Muscle layer of duodenum (tissue), 2 donors: Measurements from ENCODE around the gene OLIG2.

Experiments
- H3K27ac ChIP-seq: one replicate; pipeline ENCODE4 v1.7.0; 2013; ENCODE audit warnings: mild to moderate bottlenecking, low read length
- H3K27me3 ChIP-seq: one replicate; pipeline ENCODE4 v1.7.0; 2013; ENCODE audit warnings: low read depth, mild to moderate bottlenecking, control low read depth, low read length
- H3K36me3 ChIP-seq, 2 donors: one replicate each; pipeline ENCODE4 v1.7.0; 2013; ENCODE audit warnings: low read length in 2 of 2, control low read depth in 1 of 2, mild to moderate bottlenecking in 1 of 2; ENCODE audit not compliant: insufficient read depth in 2 of 2, control insufficient read depth in 1 of 2
- H3K4me1 ChIP-seq, 2 donors: one replicate each; pipeline ENCODE4 v1.7.0; 2013; ENCODE audit warnings: low read length in 2 of 2, mild to moderate bottlenecking in 2 of 2, control low read depth in 1 of 2, moderate library complexity in 1 of 2; ENCODE audit not compliant: insufficient read depth in 2 of 2, control insufficient read depth in 1 of 2
- H3K4me3 ChIP-seq, 2 donors: one replicate each; pipeline ENCODE4 v1.7.0; 2013; ENCODE audit warnings: low read length in 2 of 2, low read depth in 1 of 2, mild to moderate bottlenecking in 1 of 2
- H3K9me3 ChIP-seq, 2 donors: one replicate each; pipeline ENCODE4 v1.7.0; 2013; ENCODE audit warnings: low read length in 2 of 2, control low read depth in 1 of 2, mild to moderate bottlenecking in 1 of 2; ENCODE audit not compliant: control insufficient read depth in 1 of 2
- donor health status: healthy.

The OLIG2 gene

DNA sequence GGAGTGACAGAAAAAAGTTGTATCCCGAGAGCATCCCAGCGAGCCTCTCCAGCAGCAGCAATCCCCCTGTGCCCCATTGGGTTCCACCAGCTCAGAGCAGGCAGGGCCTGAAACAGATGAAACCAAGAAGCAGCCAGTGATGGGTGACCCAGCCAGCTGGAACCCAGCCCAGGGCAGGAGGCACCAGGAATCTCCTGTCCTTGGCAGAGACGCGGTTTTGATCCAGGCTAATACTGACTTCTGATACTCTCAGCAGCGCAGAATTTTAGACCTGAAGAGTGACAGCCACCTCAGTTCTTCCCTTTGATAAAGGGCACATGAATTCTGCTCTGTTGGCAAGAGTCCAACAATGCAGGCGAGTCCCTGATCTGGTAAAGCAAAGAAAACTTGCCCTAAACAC is 32.8 kb downstream of the OLIG2 start:
- no peak overlapping the region for H3K27ac ChIP-seq
- peaks cover 0 to 7% of the 10 kb centered on the region in 2 donors for H3K4me1 ChIP-seq
- no peaks in the 10 kb centered on the region for H3K9me3 ChIP-seq
- no peak overlapping the region for H3K4me3 ChIP-seq
- peaks cover under 1% of the 10 kb centered on the region for H3K27me3 ChIP-seq
- H3K36me3 ChIP-seq = no peaks in the 10 kb centered on the region

DNA sequence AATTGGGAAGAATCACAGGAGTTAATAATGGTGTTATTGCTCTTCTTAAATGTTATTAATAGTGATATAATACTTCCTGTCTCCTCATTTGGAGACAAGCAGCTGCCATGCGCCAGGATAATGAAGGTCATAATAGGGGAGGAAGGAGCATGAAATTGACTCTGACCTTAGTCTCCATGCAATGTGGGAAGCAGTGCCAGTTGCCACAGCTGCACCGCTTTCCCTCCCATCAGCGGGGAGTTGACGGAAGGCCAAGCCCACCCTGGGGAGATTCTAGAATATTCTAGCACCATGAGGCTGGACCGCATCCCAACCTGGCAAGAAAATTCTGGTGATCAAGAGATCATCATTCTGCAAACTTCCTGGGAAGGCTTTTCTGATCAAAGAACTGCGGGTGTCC is 33.2 kb downstream of the OLIG2 start:
- Histone ChIP-seq H3K9me3 (no peaks in the 10 kb centered on the region), H3K36me3 (no peaks in the 10 kb centered on the region), H3K4me3 (no peak overlapping the region), H3K4me1 (peaks cover 0 to 7% of the 10 kb centered on the region in 2 donors), H3K27ac (no peak overlapping the region), H3K27me3 (peaks cover 5% of the 10 kb centered on the region)

DNA sequence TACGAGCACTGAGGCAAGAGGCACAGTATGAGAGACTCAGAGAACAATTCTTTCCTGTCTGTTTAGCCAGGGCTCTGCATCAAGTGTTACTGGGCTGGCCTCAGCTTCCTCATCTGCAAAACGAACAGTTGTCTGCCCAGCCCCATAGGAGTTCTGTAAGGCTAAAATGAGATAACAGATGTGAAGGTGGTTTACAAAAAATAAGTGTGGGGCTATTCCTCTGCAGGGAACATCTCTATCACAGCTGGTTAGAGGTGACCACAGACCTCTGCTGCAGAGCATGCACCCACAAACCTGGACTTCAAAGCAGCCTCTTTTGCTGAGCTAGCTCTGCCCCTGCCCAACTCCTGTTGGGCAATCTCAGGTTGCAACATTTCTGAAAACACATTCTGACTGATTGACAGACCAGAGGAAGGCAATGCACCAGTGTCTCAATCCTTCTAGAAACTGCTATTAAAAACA is 33.7 kb downstream of the OLIG2 start:
- peaks cover 8% of the 10 kb centered on the region for H3K27me3 ChIP-seq
- no peaks in the 10 kb centered on the region for H3K9me3 ChIP-seq
- H3K4me1 ChIP-seq = peaks cover 0 to 7% of the 10 kb centered on the region in 2 donors

DNA sequence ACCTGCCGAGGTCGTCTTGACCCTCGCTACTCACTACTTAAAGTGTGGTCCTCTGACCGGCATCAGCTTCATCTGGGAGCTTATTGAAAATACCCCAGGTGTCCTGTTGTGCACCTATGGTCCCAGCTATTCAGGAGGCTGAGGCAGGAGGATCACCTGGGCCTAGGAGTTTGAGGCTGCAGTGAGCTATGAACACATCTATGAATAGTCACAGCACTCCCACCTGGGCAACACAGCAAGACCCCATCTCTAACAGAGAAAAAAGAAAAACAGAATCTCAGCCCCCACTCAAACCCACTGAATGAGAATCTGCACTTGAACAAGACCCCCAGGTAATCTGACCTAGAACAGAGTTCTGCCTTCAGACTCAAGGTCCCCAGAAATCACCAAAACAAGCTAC is 35.5 kb downstream of the OLIG2 start:
- H3K27me3 ChIP-seq = peaks cover 10% of the 10 kb centered on the region
- peaks cover 0 to 7% of the 10 kb centered on the region in 2 donors for H3K4me1 ChIP-seq
- H3K36me3 ChIP-seq = no peaks in the 10 kb centered on the region
- H3K9me3 ChIP-seq = no peaks in the 10 kb centered on the region
- no peak overlapping the region for H3K27ac ChIP-seq
- no peak overlapping the region for H3K4me3 ChIP-seq

More for the DNA sequence above, 33.7 kb downstream of the OLIG2 start:
- no peaks in the 10 kb centered on the region for H3K36me3 ChIP-seq
- no peak overlapping the region for H3K27ac ChIP-seq
- H3K4me3 ChIP-seq = no peak overlapping the region

DNA sequence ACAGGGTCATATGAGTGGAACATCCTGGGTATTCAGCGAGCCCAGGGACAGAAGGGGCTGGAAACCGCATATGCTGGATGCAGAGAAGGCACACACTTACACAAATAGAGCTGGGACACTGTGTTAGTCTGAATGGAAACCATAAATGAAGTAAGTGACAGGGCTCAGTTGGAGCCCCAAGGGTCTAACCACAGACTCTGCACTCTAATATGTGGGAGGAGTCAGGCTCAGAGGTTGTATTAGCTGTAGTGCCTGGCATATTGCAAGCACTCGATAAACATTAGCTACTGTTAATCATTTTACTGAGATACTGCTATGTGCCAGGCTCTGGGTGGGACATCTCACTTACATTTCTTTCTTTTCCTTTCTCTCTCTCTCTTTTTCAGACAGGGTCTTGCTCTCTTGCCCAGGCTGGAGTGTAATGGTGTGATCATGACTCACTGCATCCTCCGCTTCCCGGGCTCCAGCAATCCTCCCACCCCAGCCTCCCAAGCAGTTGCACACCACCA is 37.7 kb downstream of the OLIG2 start:
- H3K27ac ChIP-seq = no peak overlapping the region
- no peak overlapping the region for H3K4me3 ChIP-seq
- H3K4me1 ChIP-seq = peaks cover 0 to 4% of the 10 kb centered on the region in 2 donors
- H3K27me3 ChIP-seq = peaks cover 26% of the 10 kb centered on the region
- no peaks in the 10 kb centered on the region for H3K36me3 ChIP-seq
- H3K9me3 ChIP-seq = peaks cover 0 to 1% of the 10 kb centered on the region in 2 donors

DNA sequence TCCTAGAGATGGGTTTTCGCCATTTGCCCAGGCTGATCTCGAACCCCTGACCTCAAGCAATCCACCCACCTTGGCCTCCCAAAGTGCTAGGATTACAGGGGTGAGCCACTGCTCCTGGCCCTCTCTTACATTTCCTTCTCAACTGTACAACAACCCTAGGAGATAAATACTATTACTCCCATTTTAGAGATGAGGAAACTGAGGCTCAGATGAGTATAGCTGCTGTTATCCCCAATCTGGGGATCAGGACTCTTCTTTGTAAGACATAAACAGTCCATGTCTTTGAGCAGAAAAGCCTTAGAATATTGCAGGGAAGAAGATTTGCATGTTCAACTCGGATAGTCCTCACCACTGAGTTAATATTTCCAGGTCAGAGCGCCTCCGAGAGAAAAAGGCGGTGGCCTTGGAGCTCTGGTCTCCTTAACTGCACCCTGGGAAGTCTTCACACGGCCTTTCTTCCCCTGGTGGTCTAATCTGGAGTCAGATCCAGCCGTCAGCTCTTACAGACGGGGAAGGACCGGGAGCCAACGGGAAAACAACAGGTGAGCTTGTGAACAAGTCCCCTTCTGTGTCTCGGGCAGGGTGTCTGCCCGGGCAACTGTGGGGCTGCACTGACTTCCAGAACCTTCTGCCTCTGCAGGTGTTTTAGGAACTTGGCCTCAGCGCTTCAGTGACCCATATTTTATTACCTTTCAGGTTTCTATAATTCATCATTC is 38.3 kb downstream of the OLIG2 start:
- H3K4me3 ChIP-seq = no peak overlapping the region
- no peaks in the 10 kb centered on the region for H3K4me1 ChIP-seq
- peaks cover 33% of the 10 kb centered on the region for H3K27me3 ChIP-seq
- H3K36me3 ChIP-seq = no peaks in the 10 kb centered on the region
- peaks cover 0 to 8% of the 10 kb centered on the region in 2 donors for H3K9me3 ChIP-seq
- no peak overlapping the region for H3K27ac ChIP-seq

DNA sequence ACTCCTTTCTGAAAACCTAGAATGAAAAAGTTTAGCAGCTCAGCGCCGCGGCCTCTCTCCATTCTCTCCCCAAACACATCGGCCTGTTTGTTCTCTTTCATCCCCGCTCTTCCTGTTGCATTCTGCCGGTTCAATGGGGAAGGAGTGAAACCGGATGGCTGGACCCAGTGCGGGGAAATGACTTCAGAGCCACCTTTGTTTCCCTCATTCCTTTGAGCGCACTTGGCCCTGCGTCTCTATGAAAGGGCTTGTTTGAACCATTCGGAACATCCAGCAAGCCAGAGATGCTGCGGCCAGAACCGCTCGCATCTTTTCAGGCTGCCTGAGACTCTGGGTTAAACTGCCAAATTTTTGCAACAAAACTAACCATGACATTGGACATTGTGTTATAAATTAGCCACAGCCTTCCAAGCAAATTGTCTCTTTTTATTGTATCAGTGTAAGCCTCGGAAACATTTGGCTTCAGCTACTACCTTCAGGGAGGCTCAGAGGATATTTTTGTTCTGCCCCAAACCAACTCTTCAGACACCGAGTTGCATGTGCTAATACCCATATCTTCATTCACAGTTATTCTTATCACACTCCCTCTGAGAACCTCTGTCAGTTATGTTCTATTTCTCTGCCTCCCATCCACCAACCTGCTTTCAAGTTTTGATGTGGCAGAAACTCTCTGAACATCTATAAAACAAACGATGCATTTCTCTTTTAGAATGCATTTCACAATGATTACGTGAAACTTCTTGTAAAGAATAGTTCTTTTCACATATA is 39.1 kb downstream of the OLIG2 start:
- Histone ChIP-seq H3K36me3 (no peaks in the 10 kb centered on the region), H3K27ac (no peak overlapping the region), H3K4me1 (peaks cover 0 to 3% of the 10 kb centered on the region in 2 donors), H3K4me3 (no peak overlapping the region), H3K9me3 (peaks cover 0 to 15% of the 10 kb centered on the region in 2 donors), H3K27me3 (peaks cover 40% of the 10 kb centered on the region)

DNA sequence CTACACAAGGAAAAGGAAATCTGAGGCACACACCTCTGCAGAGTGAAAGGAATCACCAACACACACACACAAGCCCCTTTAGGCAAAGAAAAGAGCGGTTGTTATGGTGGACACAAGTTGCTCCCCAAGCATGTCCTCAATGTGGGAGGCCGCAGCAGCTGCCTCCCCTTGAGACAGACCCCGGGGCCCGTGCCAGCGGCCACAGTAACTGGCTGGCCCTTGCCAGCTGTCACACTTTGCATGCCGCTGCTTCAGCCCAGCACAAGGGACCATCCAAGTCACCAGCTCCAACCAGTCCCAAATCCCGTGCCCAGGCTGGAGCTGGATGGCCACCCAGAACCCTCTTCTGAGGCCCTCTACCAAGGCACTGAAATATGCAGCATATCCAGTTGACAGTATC is 41.3 kb downstream of the OLIG2 start:
- Histone ChIP-seq H3K4me1 (peaks cover 0 to 23% of the 10 kb centered on the region in 2 donors), H3K4me3 (no peak overlapping the region), H3K9me3 (peaks cover 0 to 15% of the 10 kb centered on the region in 2 donors), H3K36me3 (no peaks in the 10 kb centered on the region), H3K27me3 (peaks cover 50% of the 10 kb centered on the region), H3K27ac (no peak overlapping the region)

DNA sequence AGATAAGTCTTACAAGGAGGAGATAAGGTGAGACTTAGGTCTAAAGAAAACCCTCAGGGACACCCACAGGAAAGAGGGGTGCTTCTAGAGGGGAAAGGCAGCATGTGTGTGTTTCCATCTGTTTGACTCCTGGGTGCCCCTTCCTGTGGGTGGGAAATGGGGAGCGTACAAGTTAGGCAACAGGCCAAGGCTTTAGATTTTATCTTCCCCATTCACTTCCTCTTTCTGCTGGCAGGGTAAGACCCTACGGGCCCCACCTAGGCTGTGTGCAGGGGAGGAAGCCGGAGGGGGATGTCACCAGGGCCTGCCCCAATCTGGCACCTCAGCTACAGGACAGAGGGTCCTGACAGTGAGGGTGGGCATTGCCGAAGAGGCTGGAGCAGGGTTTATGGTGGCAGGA is 41.7 kb downstream of the OLIG2 start:
- Histone ChIP-seq H3K27me3 (peaks cover 53% of the 10 kb centered on the region), H3K36me3 (no peaks in the 10 kb centered on the region), H3K4me1 (peaks cover 0 to 24% of the 10 kb centered on the region in 2 donors), H3K9me3 (peaks cover 0 to 15% of the 10 kb centered on the region in 2 donors), H3K27ac (no peak overlapping the region), H3K4me3 (no peak overlapping the region)

DNA sequence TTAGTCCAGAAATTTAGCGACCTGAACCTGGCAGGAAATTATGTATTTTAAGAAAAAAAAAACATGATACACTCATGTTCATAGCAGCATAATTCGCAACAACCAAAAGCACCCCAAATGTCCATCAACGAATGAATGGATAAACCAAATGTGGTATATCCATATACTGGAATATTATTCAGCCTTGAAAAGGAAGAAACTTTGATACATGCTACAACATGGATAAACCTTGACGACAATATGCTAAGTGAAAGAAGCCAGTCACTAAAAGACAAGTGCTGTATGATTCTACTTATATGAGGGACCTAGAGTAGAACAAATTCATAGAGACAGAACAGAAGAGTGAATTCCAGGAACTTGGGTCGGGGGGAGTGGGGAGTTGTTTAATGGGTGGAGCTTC is 43.5 kb downstream of the OLIG2 start:
- Histone ChIP-seq H3K36me3 (no peaks in the 10 kb centered on the region), H3K9me3 (peaks cover 0 to 15% of the 10 kb centered on the region in 2 donors), H3K4me1 (peaks cover 0 to 24% of the 10 kb centered on the region in 2 donors), H3K4me3 (peak overlapping the region in 1 of 2 donors; percentile 65), H3K27me3 (peaks cover 45% of the 10 kb centered on the region), H3K27ac (no peak overlapping the region)

DNA sequence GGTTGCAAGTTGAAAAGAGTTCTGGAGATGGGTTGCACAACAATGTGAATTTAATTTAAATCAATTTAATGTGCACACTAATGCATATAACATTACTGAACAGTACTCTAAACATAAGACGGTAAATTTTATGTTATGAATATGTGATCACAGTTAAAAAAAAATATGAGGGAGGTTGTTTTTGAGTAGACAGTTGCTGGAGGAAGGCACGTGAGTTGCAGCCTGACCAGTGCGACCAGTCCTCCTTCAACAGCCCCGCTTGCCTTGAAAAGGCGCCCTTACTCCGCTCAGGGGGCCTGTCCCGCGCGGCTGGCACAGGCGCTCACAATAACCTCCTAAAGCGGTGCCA is 43.9 kb downstream of the OLIG2 start:
- H3K27me3 ChIP-seq = peaks cover 44% of the 10 kb centered on the region
- no peaks in the 10 kb centered on the region for H3K36me3 ChIP-seq
- no peak overlapping the region for H3K27ac ChIP-seq
- H3K4me3 ChIP-seq = peak overlapping the region in 1 of 2 donors; percentile 65
- H3K4me1 ChIP-seq = peaks cover 0 to 24% of the 10 kb centered on the region in 2 donors
- H3K9me3 ChIP-seq = peaks cover 0 to 15% of the 10 kb centered on the region in 2 donors
